ENCODE data around the gene TACR1. TPM values are rescaled to one million over a fixed set of nuclear protein-coding genes. Genes with fewer than 3 reads are reported as not detected.

The TACR1 gene
- total and polyA plus RNA-seq, 4 donors: 0.08 to 9.8 (median 3.4) TPM; not detected in 1

GRCh38 chr2:75077909-75078308, 121.4 kb downstream of the TACR1 start:
- Histone ChIP-seq H3K27ac (ENCODE audit: low read depth in 1 of 2, low read length in 2 of 2) (no peak overlapping the region), H3K4me1 (ENCODE audit: control insufficient read depth in 1 of 2, insufficient read depth in 2 of 2, low read length in 2 of 2) (peaks cover 0 to 2% of the 10 kb centered on the region in 2 donors), H3K27me3 (ENCODE audit: control insufficient read depth in 1 of 2, insufficient read depth in 2 of 2, low read length in 1 of 2) (no peaks in the 10 kb centered on the region), H3K36me3 (ENCODE audit: control insufficient read depth in 1 of 2, insufficient read depth in 2 of 2, low read length in 1 of 2) (no peaks in the 10 kb centered on the region), H3K9me3 (ENCODE audit: control insufficient read depth, low read length) (no peaks in the 10 kb centered on the region), H3K4me3 (ENCODE audit: low read length in 2 of 2) (no peak overlapping the region)
- 89 to 91% methylated on average over 4 of the region's 4 CpGs for WGBS, 2 donors
- intact Hi-C loops (cut with DNase I): no loop called here
- no peak for ATAC-seq (ENCODE audit: low FRiP score)
- DNase-seq: no peak

- Histone ChIP-seq H3K27me3 (ENCODE audit: control insufficient read depth in 1 of 2, insufficient read depth in 2 of 2, low read length in 1 of 2) (no peaks in the 10 kb centered on the region), H3K36me3 (ENCODE audit: control insufficient read depth in 1 of 2, insufficient read depth in 2 of 2, low read length in 1 of 2) (no peaks in the 10 kb centered on the region), H3K9me3 (ENCODE audit: control insufficient read depth, low read length) (no peaks in the 10 kb centered on the region), H3K4me1 (ENCODE audit: control insufficient read depth in 1 of 2, insufficient read depth in 2 of 2, low read length in 2 of 2) (peaks cover 0 to 2% of the 10 kb centered on the region in 2 donors), H3K27ac (ENCODE audit: low read depth in 1 of 2, low read length in 2 of 2) (no peak overlapping the region), H3K4me3 (ENCODE audit: low read length in 2 of 2) (no peak overlapping the region)
- intact Hi-C loops (cut with DNase I): no loop called here
- WGBS, 2 donors: 48 to 59% methylated on average over 2 of the region's 2 CpGs
- ATAC-seq (ENCODE audit: low FRiP score) (no peak), DNase-seq (no peak)
Observed at GRCh38 chr2:75076088-75076487, 123.2 kb downstream of the TACR1 start.

GRCh38 chr2:75074708-75075107, 124.6 kb downstream of the TACR1 start:
- Histone ChIP-seq H3K4me3 (ENCODE audit: low read length in 2 of 2) (no peak overlapping the region), H3K4me1 (ENCODE audit: control insufficient read depth in 1 of 2, insufficient read depth in 2 of 2, low read length in 2 of 2) (peaks cover 0 to 2% of the 10 kb centered on the region in 2 donors), H3K36me3 (ENCODE audit: control insufficient read depth in 1 of 2, insufficient read depth in 2 of 2, low read length in 1 of 2) (no peaks in the 10 kb centered on the region), H3K9me3 (ENCODE audit: control insufficient read depth, low read length) (no peaks in the 10 kb centered on the region), H3K27ac (ENCODE audit: low read depth in 1 of 2, low read length in 2 of 2) (no peak overlapping the region), H3K27me3 (ENCODE audit: control insufficient read depth in 1 of 2, insufficient read depth in 2 of 2, low read length in 1 of 2) (no peaks in the 10 kb centered on the region)
- intact Hi-C loops (cut with DNase I): no loop called here
- WGBS, 2 donors: 95% methylated on average over 1 of the region's 1 CpG
- ATAC-seq (ENCODE audit: low FRiP score) (no peak), DNase-seq (no peak)

GRCh38 chr2:75074228-75074627, 125.1 kb downstream of the TACR1 start:
- WGBS, 2 donors: 44 to 50% methylated on average over 1 of the region's 1 CpG
- intact Hi-C loops (cut with DNase I): no loop called here

GRCh38 chr2:75071766-75072165, 127.6 kb downstream of the TACR1 start:
- ATAC-seq (ENCODE audit: low FRiP score) (no peak), DNase-seq (no peak)
- whole genome bisulfite sequencing, 2 donors: 42 to 48% methylated on average over 5 of the region's 5 CpGs
- intact Hi-C loops (cut with DNase I): no loop called here
- H3K27me3 ChIP-seq (ENCODE audit: control insufficient read depth in 1 of 2, insufficient read depth in 2 of 2, low read length in 1 of 2): no peaks in the 10 kb centered on the region
- H3K9me3 ChIP-seq (ENCODE audit: control insufficient read depth, low read length): no peaks in the 10 kb centered on the region
- H3K4me3 ChIP-seq (ENCODE audit: low read length in 2 of 2): no peak overlapping the region
- H3K4me1 ChIP-seq (ENCODE audit: control insufficient read depth in 1 of 2, insufficient read depth in 2 of 2, low read length in 2 of 2): peaks cover 0 to 2% of the 10 kb centered on the region in 2 donors
- H3K36me3 ChIP-seq (ENCODE audit: control insufficient read depth in 1 of 2, insufficient read depth in 2 of 2, low read length in 1 of 2): no peaks in the 10 kb centered on the region
- H3K27ac ChIP-seq (ENCODE audit: low read depth in 1 of 2, low read length in 2 of 2): no peak overlapping the region

More at GRCh38 chr2:75074228-75074627, 125.1 kb downstream of the TACR1 start:
- Histone ChIP-seq H3K27me3 (ENCODE audit: control insufficient read depth in 1 of 2, insufficient read depth in 2 of 2, low read length in 1 of 2) (no peaks in the 10 kb centered on the region), H3K4me1 (ENCODE audit: control insufficient read depth in 1 of 2, insufficient read depth in 2 of 2, low read length in 2 of 2) (peaks cover 0 to 2% of the 10 kb centered on the region in 2 donors), H3K9me3 (ENCODE audit: control insufficient read depth, low read length) (no peaks in the 10 kb centered on the region), H3K36me3 (ENCODE audit: control insufficient read depth in 1 of 2, insufficient read depth in 2 of 2, low read length in 1 of 2) (no peaks in the 10 kb centered on the region), H3K4me3 (ENCODE audit: low read length in 2 of 2) (no peak overlapping the region), H3K27ac (ENCODE audit: low read depth in 1 of 2, low read length in 2 of 2) (no peak overlapping the region)
- no peak for DNase-seq
- no peak for ATAC-seq (ENCODE audit: low FRiP score)

GRCh38 chr2:75068546-75068945, 130.8 kb downstream of the TACR1 start:
- WGBS, 2 donors: 46 to 88% methylated on average over 1 of the region's 1 CpG
- intact Hi-C loops (cut with DNase I): loop anchor here in 1 of 2 donors (10.0 kb wide), 1 partner anchor 336 kb away; no protein-coding TSS in a partner anchor
- Histone ChIP-seq H3K36me3 (ENCODE audit: control insufficient read depth in 1 of 2, insufficient read depth in 2 of 2, low read length in 1 of 2) (no peaks in the 10 kb centered on the region), H3K27ac (ENCODE audit: low read depth in 1 of 2, low read length in 2 of 2) (no peak overlapping the region), H3K9me3 (ENCODE audit: control insufficient read depth, low read length) (no peaks in the 10 kb centered on the region), H3K4me3 (ENCODE audit: low read length in 2 of 2) (no peak overlapping the region), H3K4me1 (ENCODE audit: control insufficient read depth in 1 of 2, insufficient read depth in 2 of 2, low read length in 2 of 2) (peaks cover 0 to 2% of the 10 kb centered on the region in 2 donors), H3K27me3 (ENCODE audit: control insufficient read depth in 1 of 2, insufficient read depth in 2 of 2, low read length in 1 of 2) (no peaks in the 10 kb centered on the region)
- ATAC-seq (ENCODE audit: low FRiP score) (no peak), DNase-seq (no peak)

- intact Hi-C loops (cut with DNase I): loop anchor here in 1 of 2 donors (10.0 kb wide), 1 partner anchor 337 kb away; no protein-coding TSS in a partner anchor
- ATAC-seq (ENCODE audit: low FRiP score): no peak
- WGBS, 2 donors: 96 to 97% methylated on average over 2 of the region's 2 CpGs
- Histone ChIP-seq H3K36me3 (ENCODE audit: control insufficient read depth in 1 of 2, insufficient read depth in 2 of 2, low read length in 1 of 2) (no peaks in the 10 kb centered on the region), H3K4me3 (ENCODE audit: low read length in 2 of 2) (no peak overlapping the region), H3K9me3 (ENCODE audit: control insufficient read depth, low read length) (no peaks in the 10 kb centered on the region), H3K27me3 (ENCODE audit: control insufficient read depth in 1 of 2, insufficient read depth in 2 of 2, low read length in 1 of 2) (no peaks in the 10 kb centered on the region), H3K27ac (ENCODE audit: low read depth in 1 of 2, low read length in 2 of 2) (no peak overlapping the region), H3K4me1 (ENCODE audit: control insufficient read depth in 1 of 2, insufficient read depth in 2 of 2, low read length in 2 of 2) (no peaks in the 10 kb centered on the region)
- DNase-seq: no peak
Observed at GRCh38 chr2:75067506-75067905, 131.8 kb downstream of the TACR1 start.

GRCh38 chr2:75066121-75066902, 133.0 kb downstream of the TACR1 start:
- intact Hi-C loops (cut with DNase I): loop anchor here in 1 of 2 donors (10.0 kb wide), 1 partner anchor 338 kb away; no protein-coding TSS in a partner anchor
- 56 to 69% methylated on average over 6 of the region's 6 CpGs for WGBS, 2 donors
- Histone ChIP-seq H3K4me1 (ENCODE audit: control insufficient read depth in 1 of 2, insufficient read depth in 2 of 2, low read length in 2 of 2) (no peaks in the 10 kb centered on the region), H3K27ac (ENCODE audit: low read depth in 1 of 2, low read length in 2 of 2) (no peak overlapping the region), H3K36me3 (ENCODE audit: control insufficient read depth in 1 of 2, insufficient read depth in 2 of 2, low read length in 1 of 2) (no peaks in the 10 kb centered on the region), H3K27me3 (ENCODE audit: control insufficient read depth in 1 of 2, insufficient read depth in 2 of 2, low read length in 1 of 2) (no peaks in the 10 kb centered on the region), H3K4me3 (ENCODE audit: low read length in 2 of 2) (no peak overlapping the region), H3K9me3 (ENCODE audit: control insufficient read depth, low read length) (no peaks in the 10 kb centered on the region)
- ATAC-seq (ENCODE audit: low FRiP score) (no peak), DNase-seq (no peak)
